OCI-LY3 (cell line): ENCODE data around the gene ERBIN.

ENCODE experiments used
- H2AFZ ChIP-seq: fragments of 200-600, 300-600 bp; shearing (Covaris generic); 2 replicates; pipeline ENCODE4 v1.6.0; 2014; ENCODE audit warnings: antibody characterized with exemption, low read depth, low read length
- H3K27ac ChIP-seq: fragments of 200-600, 300-600 bp; sonication (generic); 2 replicates; pipeline ENCODE4 v1.5.1; 2014; ENCODE audit warnings: mild to moderate bottlenecking, low read length, moderate library complexity, mixed read lengths
- H3K27me3 ChIP-seq: fragments of 200-600, 300-600 bp; sonication (generic); 2 replicates; pipeline ENCODE4 v1.6.1; 2014; ENCODE audit warnings: low read depth, low read length, mixed read lengths
- H3K36me3 ChIP-seq: fragments of 200-600, 300-600 bp; sonication (generic); replicated peaks from 2 replicates; pipeline ENCODE3; 2014; ENCODE audit warnings: low read depth, low read length, mixed read lengths
- H3K4me1 ChIP-seq: fragments of 300-600, 200-600 bp; sonication (generic); 2 replicates; pipeline ENCODE4 v1.6.1; 2014; ENCODE audit warnings: low read length, mixed read lengths
- H3K4me2 ChIP-seq: fragments of 200-600, 300-600 bp; sonication (generic); 2 replicates; pipeline ENCODE4 v1.6.1; 2014; ENCODE audit warnings: low read length, mixed read lengths
- H3K4me3 ChIP-seq: fragments of 300-600, 200-600 bp; sonication (generic); 2 replicates; pipeline ENCODE4 v1.5.1; 2014; ENCODE audit warnings: antibody characterized with exemption, mild to moderate bottlenecking, low read length, moderate library complexity
- H3K79me2 ChIP-seq: fragments of 300-600, 200-600 bp; shearing (Covaris generic); 2 replicates; pipeline ENCODE4 v1.6.1; 2014; ENCODE audit warnings: mild to moderate bottlenecking, low read length, mixed read lengths
- H3K9ac ChIP-seq: fragments of 300-600, 200-600 bp; shearing (Covaris generic); 2 replicates; pipeline ENCODE4 v1.6.0; 2014; ENCODE audit warnings: mild to moderate bottlenecking, low read length, moderate library complexity
- H3K9me3 ChIP-seq: fragments of 200-600, 300-600 bp; shearing (Covaris generic); 2 replicates; pipeline ENCODE4 v1.6.1; 2014; ENCODE audit warnings: low read length, mixed read lengths; ENCODE audit not compliant: insufficient read depth
- H4K20me1 ChIP-seq: fragments of 200-600, 300-600 bp; sonication (generic); 2 replicates; pipeline ENCODE4 v1.6.1; 2016; ENCODE audit warnings: low read length, mixed read lengths; ENCODE audit not compliant: insufficient read depth
- EZH2phosphoT487 ChIP-seq: fragments of 200-600 bp; shearing (Covaris generic); IDR thresholded peaks from 2 replicates; pipeline ENCODE4 v1.6.1; 2018; ENCODE audit warnings: antibody characterized with exemption, mixed run types, low read depth
- TF ChIP-seq, protein P1 (sequence below): fragments of 200-600, 300-600 bp; sonication (generic); IDR thresholded peaks from 2 replicates; pipeline ENCODE4 v1.5.1; 2014; ENCODE audit warnings: antibody characterized with exemption, low read length, low read depth

ERBIN gene

DNA sequence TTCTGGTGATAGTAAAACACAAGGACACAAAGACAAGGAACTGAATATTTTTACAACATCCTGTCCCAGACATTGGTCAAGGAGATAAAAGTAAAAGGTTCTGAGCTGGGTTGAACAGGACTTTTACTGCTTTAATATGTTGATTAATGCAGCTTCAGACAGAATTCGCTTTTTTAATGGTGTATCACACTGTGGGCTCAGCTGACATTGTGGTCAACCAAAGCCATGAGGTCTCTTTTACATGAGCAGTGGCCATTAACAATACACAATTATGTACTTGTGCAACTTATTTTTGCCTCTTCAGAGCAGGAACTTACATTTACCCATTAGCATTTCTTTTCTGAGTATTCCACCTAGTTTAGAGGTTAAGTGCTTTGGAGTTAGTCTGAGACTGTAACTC, 22.8 kb upstream of the ERBIN start:
- Histone ChIP-seq H3K4me2 (no peak overlapping the region), H3K4me1 (no peaks in the 10 kb centered on the region), H2AFZ (no peak overlapping the region), H4K20me1 (no peaks in the 10 kb centered on the region), H3K9me3 (no peaks in the 10 kb centered on the region), H3K4me3 (no peak overlapping the region), H3K27ac (no peak overlapping the region), H3K36me3 (no peaks in the 10 kb centered on the region), H3K9ac (no peak overlapping the region), H3K27me3 (no peaks in the 10 kb centered on the region), H3K79me2 (no peaks in the 10 kb centered on the region)
- no peak for TF ChIP-seq EZH2phosphoT487
- TF ChIP-seq, protein P1, sequence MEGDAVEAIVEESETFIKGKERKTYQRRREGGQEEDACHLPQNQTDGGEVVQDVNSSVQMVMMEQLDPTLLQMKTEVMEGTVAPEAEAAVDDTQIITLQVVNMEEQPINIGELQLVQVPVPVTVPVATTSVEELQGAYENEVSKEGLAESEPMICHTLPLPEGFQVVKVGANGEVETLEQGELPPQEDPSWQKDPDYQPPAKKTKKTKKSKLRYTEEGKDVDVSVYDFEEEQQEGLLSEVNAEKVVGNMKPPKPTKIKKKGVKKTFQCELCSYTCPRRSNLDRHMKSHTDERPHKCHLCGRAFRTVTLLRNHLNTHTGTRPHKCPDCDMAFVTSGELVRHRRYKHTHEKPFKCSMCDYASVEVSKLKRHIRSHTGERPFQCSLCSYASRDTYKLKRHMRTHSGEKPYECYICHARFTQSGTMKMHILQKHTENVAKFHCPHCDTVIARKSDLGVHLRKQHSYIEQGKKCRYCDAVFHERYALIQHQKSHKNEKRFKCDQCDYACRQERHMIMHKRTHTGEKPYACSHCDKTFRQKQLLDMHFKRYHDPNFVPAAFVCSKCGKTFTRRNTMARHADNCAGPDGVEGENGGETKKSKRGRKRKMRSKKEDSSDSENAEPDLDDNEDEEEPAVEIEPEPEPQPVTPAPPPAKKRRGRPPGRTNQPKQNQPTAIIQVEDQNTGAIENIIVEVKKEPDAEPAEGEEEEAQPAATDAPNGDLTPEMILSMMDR: no peak

DNA sequence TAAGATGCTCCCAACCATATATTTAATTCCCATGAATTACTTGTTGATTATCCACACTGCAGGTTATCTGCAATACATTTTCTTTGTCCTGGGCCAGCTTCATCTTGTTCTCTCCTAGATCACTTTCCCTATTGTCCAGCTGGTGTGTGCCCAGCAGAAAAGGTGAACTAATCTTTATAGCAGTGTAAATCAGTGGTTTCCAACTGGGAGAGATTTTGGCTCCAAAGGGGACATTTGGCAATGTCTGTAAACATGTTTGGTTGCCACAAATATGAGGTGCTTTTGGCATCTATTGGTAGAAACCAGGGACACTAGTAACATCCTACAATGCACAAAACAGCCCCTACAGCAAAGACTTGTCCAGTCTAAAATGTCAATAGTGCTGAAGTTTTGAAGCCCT, 20.1 kb upstream of the ERBIN start:
- Histone ChIP-seq H3K27me3 (no peaks in the 10 kb centered on the region), H3K36me3 (no peaks in the 10 kb centered on the region), H4K20me1 (no peaks in the 10 kb centered on the region), H3K4me2 (no peak overlapping the region), H3K27ac (no peak overlapping the region), H3K9me3 (no peaks in the 10 kb centered on the region), H3K79me2 (no peaks in the 10 kb centered on the region), H3K9ac (no peak overlapping the region), H3K4me1 (peaks cover 3% of the 10 kb centered on the region; the same call in 1 of the 2 replicates), H3K4me3 (no peak overlapping the region), H2AFZ (no peak overlapping the region)
- TF ChIP-seq EZH2phosphoT487: no peak
- TF ChIP-seq, protein P1: no peak

DNA sequence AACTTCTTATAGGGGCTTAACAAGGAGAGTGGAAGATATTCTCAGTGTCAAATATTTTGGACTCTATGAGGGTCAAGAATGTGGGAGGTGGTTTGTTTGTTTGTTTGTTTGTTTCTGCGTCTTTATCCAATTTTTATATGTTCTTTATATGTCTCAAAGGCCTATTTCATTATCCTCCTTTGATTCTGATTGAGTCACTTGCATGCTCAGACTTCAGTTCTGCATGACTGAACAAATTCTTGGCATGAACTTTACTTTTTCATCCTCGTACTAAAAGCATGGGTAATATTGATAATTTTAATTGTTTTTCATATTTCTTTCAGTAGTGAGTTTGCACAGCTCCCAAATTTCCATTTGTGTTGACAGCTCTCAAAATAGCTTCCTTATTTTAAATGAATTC, 19.2 kb upstream of the ERBIN start:
- no peak overlapping the region for H2AFZ ChIP-seq
- H3K9ac ChIP-seq: no peak overlapping the region
- H3K9me3 ChIP-seq: no peaks in the 10 kb centered on the region
- H3K27me3 ChIP-seq: no peaks in the 10 kb centered on the region
- H4K20me1 ChIP-seq: no peaks in the 10 kb centered on the region
- H3K4me1 ChIP-seq: peaks cover 3% of the 10 kb centered on the region; the same call in 1 of the 2 replicates
- H3K79me2 ChIP-seq: no peaks in the 10 kb centered on the region
- no peaks in the 10 kb centered on the region for H3K36me3 ChIP-seq
- H3K4me3 ChIP-seq: no peak overlapping the region
- H3K27ac ChIP-seq: no peak overlapping the region
- no peak overlapping the region for H3K4me2 ChIP-seq
- TF ChIP-seq, protein P1: no peak
- no peak for TF ChIP-seq EZH2phosphoT487

DNA sequence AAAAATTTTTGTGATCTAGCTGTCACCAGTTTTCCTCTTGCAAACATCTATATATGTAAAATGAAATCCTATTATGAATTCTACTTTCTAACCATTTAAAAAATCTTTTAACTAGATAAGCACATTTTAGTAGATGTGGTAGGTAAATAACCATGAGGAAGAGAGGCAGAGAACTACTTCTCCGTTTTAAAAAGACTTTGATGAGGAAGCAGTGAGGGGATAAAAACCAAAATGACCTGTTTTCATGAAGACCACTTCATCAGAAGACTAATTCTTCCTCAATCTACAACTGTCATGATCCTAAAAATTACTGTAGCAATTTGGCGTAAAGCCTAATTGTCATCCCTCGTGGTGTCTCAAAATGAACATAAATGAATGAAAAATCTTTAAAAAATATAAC, 15.7 kb upstream of the ERBIN start:
- Histone ChIP-seq H3K4me2 (no peak overlapping the region), H3K9ac (no peak overlapping the region), H3K27ac (no peak overlapping the region), H3K9me3 (no peaks in the 10 kb centered on the region), H3K4me1 (peaks cover 3% of the 10 kb centered on the region; the same call in 1 of the 2 replicates), H3K36me3 (no peaks in the 10 kb centered on the region), H2AFZ (no peak overlapping the region), H4K20me1 (no peaks in the 10 kb centered on the region), H3K4me3 (no peak overlapping the region), H3K79me2 (no peaks in the 10 kb centered on the region), H3K27me3 (no peaks in the 10 kb centered on the region)
- TF ChIP-seq EZH2phosphoT487: no peak
- TF ChIP-seq, protein P1: no peak
